ENCODE data around the gene FGGY. TPM values are rescaled to one million over a fixed set of nuclear protein-coding genes. Genes with fewer than 3 reads are reported as not detected.

FGGY gene
- total and polyA plus RNA-seq, 5 donors = 10.0 to 20.5 (median 19.9) TPM

DNA sequence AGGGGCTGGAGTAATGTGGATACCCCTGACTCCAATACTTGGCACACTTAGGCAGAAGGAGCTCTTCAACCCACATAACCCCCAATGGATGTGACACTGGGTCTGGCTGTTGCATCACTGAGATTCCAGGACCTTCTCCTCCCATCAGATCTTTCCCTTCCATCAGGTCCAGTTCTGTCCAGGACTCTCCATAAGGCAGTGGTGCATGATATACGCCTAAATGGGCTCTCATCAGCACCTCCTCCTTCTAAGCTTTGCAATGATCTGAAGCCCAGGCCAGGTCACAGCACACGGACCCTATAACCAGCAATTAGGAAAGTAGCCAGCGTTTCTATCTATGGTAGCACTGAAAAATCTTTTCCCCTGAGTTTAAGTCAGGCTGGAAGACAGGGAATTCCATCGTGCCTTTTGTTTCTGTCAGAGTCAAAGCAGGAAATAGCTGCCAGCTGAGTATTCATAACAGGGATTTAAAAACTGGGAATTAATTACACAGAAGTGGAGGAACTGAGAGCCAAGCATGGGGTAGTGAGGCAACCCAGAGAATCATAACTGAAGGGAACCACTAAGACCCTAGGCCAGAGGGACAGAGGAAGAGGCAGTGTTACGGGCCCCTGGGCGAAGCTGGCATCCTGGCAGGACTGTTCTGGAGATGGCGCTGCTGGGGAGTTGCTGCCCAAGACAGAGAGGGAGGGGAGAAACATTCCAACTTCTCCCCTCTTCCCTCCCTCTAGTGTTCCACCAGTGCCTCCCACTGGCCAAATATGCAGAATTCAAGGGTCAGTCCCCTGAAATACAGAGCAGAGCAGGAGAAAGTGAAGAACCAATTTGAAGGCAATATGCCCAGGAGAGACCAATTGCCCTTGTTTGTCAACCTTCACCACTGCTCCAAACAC lies 480.3 kb downstream of the FGGY start:
- H3K4me3 ChIP-seq (ENCODE audit: low read length) = no peak overlapping the region
- H3K27ac ChIP-seq (ENCODE audit: low read length) = no peak overlapping the region
- no peaks in the 10 kb centered on the region for H3K9me3 ChIP-seq (ENCODE audit: control insufficient read depth, low read length)
- no peak for DNase-seq
- H3K4me1 ChIP-seq (ENCODE audit: control insufficient read depth, insufficient read depth, low read length) = no peaks in the 10 kb centered on the region
- intact Hi-C loops (cut with DNase I) = no loop called here
- no peaks in the 10 kb centered on the region for H3K27me3 ChIP-seq (ENCODE audit: control insufficient read depth, insufficient read depth)
- peak; percentile 11 to 25 for ATAC-seq
- 57% methylated on average over 7 of the region's 7 CpGs for WGBS

DNA sequence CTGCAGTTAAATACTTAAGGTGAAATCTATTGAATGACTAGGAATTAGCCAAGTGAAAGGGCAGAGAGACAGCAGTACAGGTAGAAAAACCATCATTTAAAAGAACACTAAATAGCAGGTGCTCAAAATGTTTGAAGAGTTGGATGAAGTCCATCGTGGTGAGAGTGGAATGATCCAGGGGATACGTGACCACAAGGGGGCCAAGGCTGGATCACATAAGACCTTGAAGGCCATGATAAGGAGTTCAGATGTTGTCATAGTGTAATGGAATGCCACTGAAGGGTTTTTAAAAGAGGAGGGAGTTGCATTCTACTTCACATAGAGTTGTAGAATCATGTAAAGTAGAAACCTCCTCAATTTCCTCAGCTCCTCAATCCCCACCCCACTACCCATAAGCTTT lies 483.1 kb downstream of the FGGY start:
- ATAC-seq (no peak), DNase-seq (no peak)
- H3K4me3 ChIP-seq (ENCODE audit: low read length) = no peak overlapping the region
- no peaks in the 10 kb centered on the region for H3K27me3 ChIP-seq (ENCODE audit: control insufficient read depth, insufficient read depth)
- H3K27ac ChIP-seq (ENCODE audit: low read length) = no peak overlapping the region
- no peaks in the 10 kb centered on the region for H3K4me1 ChIP-seq (ENCODE audit: control insufficient read depth, insufficient read depth, low read length)
- WGBS = 76% methylated on average over 2 of the region's 2 CpGs
- no peaks in the 10 kb centered on the region for H3K9me3 ChIP-seq (ENCODE audit: control insufficient read depth, low read length)
- intact Hi-C loops (cut with DNase I) = no loop called here

DNA sequence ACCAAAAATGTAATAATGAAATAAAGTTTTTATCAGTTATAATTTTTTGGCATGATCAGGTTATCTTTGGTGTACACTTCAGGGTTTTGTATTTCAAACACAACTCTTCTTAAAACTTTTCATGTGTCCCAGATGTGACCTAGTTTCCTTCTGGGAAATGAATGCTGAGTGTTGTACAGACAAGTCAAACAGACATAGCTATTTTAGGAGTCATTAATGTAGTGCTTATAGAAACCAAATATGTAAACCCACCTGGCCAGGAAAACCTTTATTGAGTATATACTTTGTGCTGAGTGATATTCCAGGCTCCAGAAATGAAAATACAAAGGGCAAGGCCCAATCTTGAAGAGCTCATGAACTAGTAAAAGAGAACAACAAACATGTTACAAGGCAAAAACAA lies 491.9 kb downstream of the FGGY start:
- no peak overlapping the region for H3K4me3 ChIP-seq (ENCODE audit: low read length)
- H3K27ac ChIP-seq (ENCODE audit: low read length) = no peak overlapping the region
- intact Hi-C loops (cut with DNase I) = no loop called here
- H3K9me3 ChIP-seq (ENCODE audit: control insufficient read depth, low read length) = no peaks in the 10 kb centered on the region
- no peaks in the 10 kb centered on the region for H3K4me1 ChIP-seq (ENCODE audit: control insufficient read depth, insufficient read depth, low read length)
- no peak for DNase-seq
- ATAC-seq = no peak
- H3K27me3 ChIP-seq (ENCODE audit: control insufficient read depth, insufficient read depth) = no peaks in the 10 kb centered on the region

DNA sequence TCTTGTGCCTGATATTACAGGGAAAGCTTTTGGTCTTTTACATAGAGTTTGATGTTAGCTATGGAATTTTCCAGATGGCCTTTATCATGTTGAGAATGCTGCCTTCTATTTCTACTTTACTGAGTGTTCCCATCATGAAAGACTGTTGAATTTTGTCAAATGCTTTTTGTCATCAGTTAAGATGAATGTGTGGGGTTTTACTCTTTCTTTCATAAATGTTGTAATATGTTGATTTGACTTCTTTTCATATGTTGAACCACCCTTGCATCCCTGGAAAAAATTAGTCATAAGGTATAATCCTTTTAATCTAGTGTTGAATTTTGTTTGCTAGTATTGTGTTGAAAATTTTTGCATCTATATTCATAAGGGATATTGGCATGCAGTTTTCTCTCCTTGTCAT lies 501.7 kb downstream of the FGGY start:
- Histone ChIP-seq H3K4me3 (ENCODE audit: low read length) (no peak overlapping the region), H3K4me1 (ENCODE audit: control insufficient read depth, insufficient read depth, low read length) (no peaks in the 10 kb centered on the region), H3K9me3 (ENCODE audit: control insufficient read depth, low read length) (no peaks in the 10 kb centered on the region), H3K27me3 (ENCODE audit: control insufficient read depth, insufficient read depth) (no peaks in the 10 kb centered on the region), H3K27ac (ENCODE audit: low read length) (no peak overlapping the region)
- intact Hi-C loops (cut with DNase I) = no loop called here
- no peak for ATAC-seq
- no peak for DNase-seq

DNA sequence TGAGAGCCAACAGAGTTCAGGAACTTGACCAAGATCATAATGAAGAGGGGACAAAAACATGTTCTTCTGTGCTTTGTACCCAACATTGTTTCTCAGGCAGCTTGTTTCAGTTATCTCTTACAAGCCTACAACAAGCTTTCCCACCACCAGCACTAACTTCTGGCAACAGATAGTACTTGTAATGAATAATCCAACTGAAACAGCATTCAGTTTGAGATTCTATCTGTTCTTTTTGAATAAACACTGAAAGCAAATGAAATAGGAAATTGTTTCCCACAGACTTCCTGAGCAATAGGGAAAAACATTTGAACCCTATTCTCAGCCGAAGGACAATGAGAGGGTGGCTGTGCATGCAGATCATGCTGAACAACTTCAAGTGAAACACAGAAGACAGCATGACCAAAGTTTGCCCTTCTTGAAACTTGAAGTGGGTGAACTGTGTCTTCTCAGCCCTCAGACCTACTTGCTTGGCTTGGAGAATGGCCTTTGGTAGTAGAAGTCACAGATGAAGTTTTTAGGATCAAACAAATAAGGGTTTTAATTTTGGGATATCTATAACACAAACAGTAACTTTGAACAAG lies 506.7 kb downstream of the FGGY start:
- Histone ChIP-seq H3K4me3 (ENCODE audit: low read length) (no peak overlapping the region), H3K4me1 (ENCODE audit: control insufficient read depth, insufficient read depth, low read length) (no peaks in the 10 kb centered on the region), H3K9me3 (ENCODE audit: control insufficient read depth, low read length) (no peaks in the 10 kb centered on the region), H3K27ac (ENCODE audit: low read length) (no peak overlapping the region), H3K27me3 (ENCODE audit: control insufficient read depth, insufficient read depth) (no peaks in the 10 kb centered on the region)
- WGBS = 46% methylated on average over 1 of the region's 1 CpG
- ATAC-seq (no peak), DNase-seq (no peak)
- intact Hi-C loops (cut with DNase I) = no loop called here

DNA sequence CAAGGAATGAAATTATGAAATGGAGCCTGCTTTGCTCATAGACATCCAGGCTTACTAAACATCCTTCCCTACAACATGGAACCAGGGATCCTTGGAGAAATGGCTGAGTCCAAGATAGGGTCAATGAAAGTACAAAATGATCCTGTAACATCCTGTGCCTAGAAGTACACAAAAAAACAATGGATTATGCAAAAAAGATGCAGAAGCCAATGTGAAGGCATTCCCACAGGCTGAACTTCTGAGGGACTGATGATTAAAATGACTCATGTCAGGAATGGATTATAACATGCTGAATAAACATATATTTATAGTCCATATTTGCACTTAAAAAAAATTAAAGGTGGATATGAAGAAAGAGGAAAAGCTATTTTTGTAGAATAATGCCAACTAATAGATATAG lies 507.4 kb downstream of the FGGY start:
- Histone ChIP-seq H3K4me1 (ENCODE audit: control insufficient read depth, insufficient read depth, low read length) (no peaks in the 10 kb centered on the region), H3K27me3 (ENCODE audit: control insufficient read depth, insufficient read depth) (no peaks in the 10 kb centered on the region), H3K4me3 (ENCODE audit: low read length) (no peak overlapping the region), H3K9me3 (ENCODE audit: control insufficient read depth, low read length) (no peaks in the 10 kb centered on the region), H3K27ac (ENCODE audit: low read length) (no peak overlapping the region)
- no peak for ATAC-seq
- DNase-seq = no peak
- intact Hi-C loops (cut with DNase I) = no loop called here

DNA sequence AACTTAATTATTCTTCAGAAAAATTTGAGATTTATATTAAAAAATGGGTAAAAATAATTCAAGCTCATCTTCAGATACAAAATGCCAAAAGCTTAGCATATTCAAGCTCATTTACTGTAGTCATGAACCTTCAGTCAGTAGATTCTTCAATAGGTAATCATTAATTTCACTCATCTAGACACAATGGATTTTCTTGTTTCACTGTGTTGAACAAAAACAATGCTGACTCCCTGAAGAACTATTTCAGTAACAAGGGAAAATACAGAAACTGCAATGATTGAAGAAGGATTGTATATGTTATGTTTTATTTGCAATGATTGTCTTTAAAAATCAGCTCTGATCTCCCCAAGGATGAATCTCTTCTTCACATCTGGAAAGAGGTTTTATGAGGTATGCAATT lies 508.7 kb downstream of the FGGY start:
- no peak for ATAC-seq
- DNase-seq = no peak
- H3K4me3 ChIP-seq (ENCODE audit: low read length) = no peak overlapping the region

More for the DNA sequence above, 508.7 kb downstream of the FGGY start:
- H3K9me3 ChIP-seq (ENCODE audit: control insufficient read depth, low read length) = no peaks in the 10 kb centered on the region
- H3K27me3 ChIP-seq (ENCODE audit: control insufficient read depth, insufficient read depth) = no peaks in the 10 kb centered on the region
- no peaks in the 10 kb centered on the region for H3K4me1 ChIP-seq (ENCODE audit: control insufficient read depth, insufficient read depth, low read length)
- no peak overlapping the region for H3K27ac ChIP-seq (ENCODE audit: low read length)
- intact Hi-C loops (cut with DNase I) = no loop called here

Small RNA genes within 50 kb of the gene (microRNA-seq; reads per million reads assigned to microRNA genes)
- 0 reads per million in 2 donors for gene MIR4711

Data from right cardiac atrium (tissue), 5 donors.